Thymus (tissue), 11 donors: ENCODE results near the gene BRCA1. TPM values are rescaled to one million over a fixed set of nuclear protein-coding genes. Genes with fewer than 3 reads are reported as not detected.
"Not testable (repeated sequence)": the region's sequence is repeated elsewhere in the genome, so short reads cannot be mapped to it uniquely, and the experiment has no call there.

Experiments used
- DNase-seq, 9 donors: peaks; one replicate each; pipeline ENCODE4 v3.0.0-alpha.2; 2013; ENCODE audit warnings: low spot score in 9 of 9, low read depth in 6 of 9, missing footprints in 1 of 9
- H3K27ac ChIP-seq, 2 donors: one replicate each; pipeline ENCODE4 v1.5.1; 2013; ENCODE audit warnings: control low read depth in 1 of 2, low read depth in 1 of 2, low read length in 1 of 2, mild to moderate bottlenecking in 1 of 2, moderate library complexity in 1 of 2
- H3K27me3 ChIP-seq, 2 donors: one replicate each; pipeline ENCODE4 v1.5.1; 2013; ENCODE audit warnings: low read length in 1 of 2; ENCODE audit not compliant: control insufficient read depth in 2 of 2, insufficient read depth in 1 of 2
- H3K36me3 ChIP-seq, 2 donors: one replicate each; pipeline ENCODE4 v1.5.1; 2013; ENCODE audit warnings: low read length in 1 of 2, mild to moderate bottlenecking in 1 of 2, moderate library complexity in 1 of 2; ENCODE audit not compliant: control insufficient read depth in 2 of 2, insufficient read depth in 2 of 2
- H3K4me1 ChIP-seq, 2 donors: one replicate each; pipeline ENCODE4 v1.5.1; 2013; ENCODE audit warnings: low read length in 2 of 2; ENCODE audit not compliant: control insufficient read depth in 2 of 2, insufficient read depth in 2 of 2
- H3K4me3 ChIP-seq, 2 donors: one replicate each; pipeline ENCODE4 v1.5.1; 2013; ENCODE audit warnings: low read length in 2 of 2, control low read depth in 1 of 2, mild to moderate bottlenecking in 1 of 2
- H3K9me3 ChIP-seq, 2 donors: one replicate each; pipeline ENCODE4 v1.5.1; 2013; ENCODE audit warnings: low read length in 1 of 2, mild to moderate bottlenecking in 1 of 2; ENCODE audit not compliant: control insufficient read depth in 2 of 2, insufficient read depth in 1 of 2
- WGBS: extraction: QIAGEN DNeasy Blood & Tissue Kit; methylation state at CpG from one replicate; pipeline ENCODE4 v1.1.7; 2013; 5-methylcytosine and 5-hydroxymethylcytosine counted together
- polyA plus RNA-seq: library from polyadenylated mRNA; stranded (reverse); fragments of 200-250 nt; gene quantifications from one replicate; pipeline ENCODE4 v1.2.3, GENCODE V29; 2013
- total RNA-seq: library from RNA; stranded (reverse); fragments of 120-200 nt; gene quantifications from one replicate; pipeline ENCODE4 v1.2.4, GENCODE V29; 2013
- donor health status: healthy.

Gene BRCA1
- total and polyA plus RNA-seq, 2 donors: 2.0 to 23.8 TPM

GRCh38 chr17:43053008-43053407, 72.2 kb downstream of the BRCA1 start:
- H3K27me3 ChIP-seq, DNase-seq: not testable (repeated sequence)
- H3K36me3 ChIP-seq: peaks cover 18 to 48% of the 10 kb centered on the region in 2 donors

GRCh38 chr17:43051969-43052368, 73.2 kb downstream of the BRCA1 start:
- Histone ChIP-seq H3K36me3 (peaks cover 18 to 52% of the 10 kb centered on the region in 2 donors), H3K27ac (no peak overlapping the region), H3K27me3 (no peaks in the 10 kb centered on the region), H3K4me3 (no peak overlapping the region), H3K4me1 (no peaks in the 10 kb centered on the region), H3K9me3 (no peaks in the 10 kb centered on the region)
- 98% methylated on average over 1 of the region's 1 CpG for WGBS
- no peak for DNase-seq

More at GRCh38 chr17:43053008-43053407, 72.2 kb downstream of the BRCA1 start:
- WGBS: 98% methylated on average over 7 of the region's 7 CpGs
- H3K4me1 ChIP-seq, H3K27ac ChIP-seq, H3K9me3 ChIP-seq, H3K4me3 ChIP-seq: not testable (repeated sequence)

DNA sequence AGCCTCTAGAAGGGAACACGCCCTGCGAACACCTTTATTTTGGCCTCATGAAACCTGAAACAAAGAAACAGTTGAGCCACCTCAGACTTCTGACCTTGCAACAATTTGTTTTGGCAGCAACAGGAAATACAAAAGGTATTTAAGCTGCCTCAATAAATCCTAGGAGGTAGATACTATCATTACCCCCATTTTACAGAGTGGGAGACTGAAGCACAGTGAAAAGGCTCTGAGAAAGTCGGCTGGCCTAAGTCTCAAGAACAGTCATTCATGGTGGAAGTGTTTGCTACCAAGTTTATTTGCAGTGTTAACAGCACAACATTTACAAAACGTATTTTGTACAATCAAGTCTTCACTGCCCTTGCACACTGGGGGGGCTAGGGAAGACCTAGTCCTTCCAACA, 81.1 kb downstream of the BRCA1 start:
- Histone ChIP-seq H3K27ac (no peak overlapping the region), H3K4me3 (no peak overlapping the region), H3K27me3 (no peaks in the 10 kb centered on the region), H3K4me1 (no peaks in the 10 kb centered on the region), H3K36me3 (peaks cover 10 to 37% of the 10 kb centered on the region in 2 donors), H3K9me3 (no peaks in the 10 kb centered on the region)
- no peak for DNase-seq
- WGBS: 96% methylated on average over 4 of the region's 4 CpGs

- Histone ChIP-seq H3K4me3 (no peak overlapping the region), H3K36me3 (peaks cover 7 to 36% of the 10 kb centered on the region in 2 donors), H3K9me3 (no peaks in the 10 kb centered on the region), H3K27me3 (no peaks in the 10 kb centered on the region), H3K4me1 (no peaks in the 10 kb centered on the region), H3K27ac (no peak overlapping the region)
- no peak for DNase-seq
Measured at GRCh38 chr17:43043307-43043706, 81.9 kb downstream of the BRCA1 start.

- WGBS: 97% methylated on average over 5 of the region's 5 CpGs
- Histone ChIP-seq H3K27me3 (no peaks in the 10 kb centered on the region), H3K4me3 (no peak overlapping the region), H3K27ac (no peak overlapping the region), H3K9me3 (no peaks in the 10 kb centered on the region), H3K4me1 (no peaks in the 10 kb centered on the region), H3K36me3 (peaks cover 7 to 29% of the 10 kb centered on the region in 2 donors)
- no peak for DNase-seq
Measured at GRCh38 chr17:43042025-43042628, 83.0 kb downstream of the BRCA1 start.

DNA sequence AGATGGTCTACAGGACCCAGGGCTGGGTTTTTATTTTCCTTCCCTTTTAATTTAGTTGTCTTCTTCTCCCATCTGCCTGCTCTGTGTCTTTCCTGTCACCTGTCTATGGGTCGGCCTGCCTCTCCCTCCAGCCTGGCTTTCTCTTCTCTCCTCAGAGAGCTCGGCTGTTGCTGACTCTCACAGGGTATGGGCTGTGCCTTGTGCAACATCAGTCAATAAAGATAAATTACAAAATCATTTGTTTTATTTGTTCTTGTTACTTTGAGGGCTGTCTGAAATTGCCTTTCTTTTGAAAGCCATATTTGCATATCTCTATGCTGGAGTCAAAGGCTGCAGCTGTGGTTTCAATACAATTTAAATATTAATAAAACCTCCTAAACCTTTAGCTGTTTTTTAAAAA, 84.5 kb downstream of the BRCA1 start:
- 96% methylated on average over 2 of the region's 2 CpGs for WGBS
- no peak for DNase-seq
- H3K9me3 ChIP-seq: no peaks in the 10 kb centered on the region
- no peak overlapping the region for H3K4me3 ChIP-seq
- H3K4me1 ChIP-seq: no peaks in the 10 kb centered on the region
- no peaks in the 10 kb centered on the region for H3K27me3 ChIP-seq
- H3K36me3 ChIP-seq: peaks cover 6 to 27% of the 10 kb centered on the region in 2 donors
- no peak overlapping the region for H3K27ac ChIP-seq

DNA sequence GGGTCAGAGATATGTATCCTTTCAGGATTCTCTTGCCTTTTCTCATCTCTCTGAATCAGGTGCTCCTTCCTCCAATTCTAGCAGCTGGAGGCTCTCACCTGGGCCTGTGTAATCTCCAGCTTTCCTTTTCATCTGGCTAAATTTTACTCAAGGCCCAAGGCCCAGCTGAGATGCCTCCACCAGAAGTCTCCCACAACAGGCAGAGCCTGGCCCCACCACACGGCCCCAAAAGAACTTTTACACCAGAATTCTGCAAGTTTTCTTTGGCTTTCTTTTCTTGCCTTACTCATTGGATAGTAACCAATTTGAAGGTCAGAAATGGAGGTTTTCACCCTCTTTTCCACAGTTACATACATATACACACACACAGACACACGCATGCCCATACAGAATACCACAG, 85.5 kb downstream of the BRCA1 start:
- H3K27ac ChIP-seq: no peak overlapping the region
- WGBS: 96% methylated on average over 2 of the region's 2 CpGs
- no peaks in the 10 kb centered on the region for H3K27me3 ChIP-seq
- peaks cover 4 to 21% of the 10 kb centered on the region in 2 donors for H3K36me3 ChIP-seq
- no peak for DNase-seq
- H3K9me3 ChIP-seq: no peaks in the 10 kb centered on the region
- H3K4me3 ChIP-seq: no peak overlapping the region
- H3K4me1 ChIP-seq: no peaks in the 10 kb centered on the region

- Histone ChIP-seq H3K36me3 (no peaks in the 10 kb centered on the region), H3K4me1 (no peaks in the 10 kb centered on the region), H3K9me3 (no peaks in the 10 kb centered on the region), H3K27ac (no peak overlapping the region), H3K27me3 (no peaks in the 10 kb centered on the region), H3K4me3 (no peak overlapping the region)
- no peak for DNase-seq
- WGBS: 98% methylated on average over 3 of the region's 3 CpGs
Measured at GRCh38 chr17:43034894-43035293, 90.3 kb downstream of the BRCA1 start.

DNA sequence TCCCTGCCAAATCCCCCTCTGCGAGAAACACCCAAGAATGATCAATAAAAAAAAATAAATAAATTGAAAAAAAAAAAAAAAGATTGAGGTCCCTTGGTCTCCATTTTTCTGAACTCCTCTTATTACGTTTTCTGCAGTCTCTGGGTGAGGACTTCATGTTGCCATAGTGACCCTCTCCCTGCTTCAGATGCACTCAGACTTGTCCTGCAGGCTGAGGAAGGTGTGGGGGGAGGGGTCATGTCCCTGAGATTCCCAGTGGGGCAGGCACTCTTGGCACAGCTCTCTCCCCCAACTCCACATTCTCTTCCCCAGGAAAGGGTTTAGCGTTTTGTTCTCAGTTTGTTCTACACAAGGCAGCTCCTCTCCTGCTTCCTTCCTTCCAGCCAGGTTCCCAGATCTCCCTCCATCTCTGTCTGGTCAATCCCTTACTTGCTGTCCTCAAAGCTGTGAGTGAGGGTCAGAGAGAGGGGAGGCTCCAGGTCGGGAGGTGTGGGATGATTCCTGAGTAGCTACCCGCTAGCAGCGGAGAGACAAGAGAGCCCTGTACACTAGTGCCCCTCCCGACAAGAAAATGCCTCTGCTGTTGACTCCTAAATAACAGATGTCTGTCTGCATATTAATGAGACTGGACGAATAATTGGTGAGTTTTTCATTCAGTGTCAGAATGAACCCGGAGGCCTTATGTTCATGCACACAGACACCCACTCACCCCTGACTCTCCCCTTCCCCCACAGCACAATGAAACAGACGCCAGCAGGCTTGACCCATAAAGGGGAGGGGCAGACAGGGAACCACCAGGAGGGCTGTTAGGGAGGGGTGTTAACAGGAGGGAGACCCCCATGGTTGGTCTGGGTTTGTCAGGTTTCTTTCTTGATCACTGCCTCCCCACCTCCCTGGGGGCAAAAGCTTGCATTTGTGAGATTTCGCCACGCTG, 90.9 kb downstream of the BRCA1 start:
- Histone ChIP-seq H3K4me1 (no peaks in the 10 kb centered on the region), H3K36me3 (no peaks in the 10 kb centered on the region), H3K27ac (no peak overlapping the region), H3K4me3 (no peak overlapping the region), H3K9me3 (no peaks in the 10 kb centered on the region), H3K27me3 (no peaks in the 10 kb centered on the region)
- WGBS: 87% methylated on average over 12 of the region's 12 CpGs
- no peak for DNase-seq
